ENCODE results near the gene SHLD2.
"Not testable (repeated sequence)": the region's sequence is repeated elsewhere in the genome, so short reads cannot be mapped to it uniquely, and the experiment has no call there.

GRCh38 chr10:87200924-87201323 lies 105.9 kb downstream of the SHLD2 start:
- TF ChIP-seq CTCF (IDR thresholded peaks at IDR 0.05 in 4 of 5, conservative IDR thresholded peaks at IDR 0.05 in 1 of 5); POLR2A (IDR thresholded peaks at IDR 0.05): not testable (repeated sequence)

All from gastrocnemius medialis (tissue), 4 donors.